GM21786 (cell line): ENCODE measurements around the gene BEND2.

Experiments used
- ATAC-seq: cut with Tn5 transposase; IDR thresholded peaks from one replicate; pipeline ENCODE4 v1.9.1; 2021; ENCODE audit not compliant: unreplicated experiment

BEND2 gene

GRCh38 chrX:18146009-18146408 is 74.7 kb downstream of the BEND2 start:
- ATAC-seq: no peak

GRCh38 chrX:18136816-18137215 is 83.9 kb downstream of the BEND2 start:
- ATAC-seq: no peak

GRCh38 chrX:18133605-18134004 is 87.1 kb downstream of the BEND2 start:
- ATAC-seq: no peak

GRCh38 chrX:18129690-18130089 is 91.0 kb downstream of the BEND2 start:
- ATAC-seq: no peak

GRCh38 chrX:18126971-18127370 is 93.7 kb downstream of the BEND2 start:
- no peak for ATAC-seq

GRCh38 chrX:18119856-18120255 is 100.8 kb downstream of the BEND2 start:
- no peak for ATAC-seq
